HFF-Myc (cell line): ENCODE data around the gene GOLGA6A.
"Not testable (repeated sequence)": the region's sequence is repeated elsewhere in the genome, so short reads cannot be mapped to it uniquely, and the experiment has no call there.

ENCODE experiments used
- DNase-seq: peaks from one replicate; pipeline ENCODE4 v3.0.0-alpha.2; 2011; ENCODE audit warnings: low read depth; ENCODE audit errors: extremely low read depth
- H3K4me3 ChIP-seq: replicated peaks from 2 replicates; pipeline ENCODE4 v1.5.1; 2011; ENCODE audit warnings: low read depth, mild to moderate bottlenecking, control low read depth, low read length
- CTCF ChIP-seq: IDR thresholded peaks from 2 replicates; pipeline ENCODE4 v1.5.1; 2012; ENCODE audit warnings: mild to moderate bottlenecking, low read depth, low read length, control low read depth; ENCODE audit errors: missing control alignments

GOLGA6A gene

GRCh38 chr15:74075781-74076180, 6.6 kb downstream of the GOLGA6A start:
- not testable (repeated sequence) for DNase-seq, H3K4me3 ChIP-seq

- DNase-seq, H3K4me3 ChIP-seq: not testable (repeated sequence)
Measured at GRCh38 chr15:74072614-74073337, 9.6 kb downstream of the GOLGA6A start.

GRCh38 chr15:74072132-74072531, 10.2 kb downstream of the GOLGA6A start:
- not testable (repeated sequence) for DNase-seq, H3K4me3 ChIP-seq

- not testable (repeated sequence) for DNase-seq, H3K4me3 ChIP-seq
Measured at GRCh38 chr15:74071645-74072044, 10.7 kb downstream of the GOLGA6A start.

GRCh38 chr15:74065684-74066411, 16.5 kb downstream of the GOLGA6A start:
- H3K4me3 ChIP-seq, DNase-seq: not testable (repeated sequence)
- peak; percentile 36 for TF ChIP-seq CTCF

GRCh38 chr15:74064822-74065221, 17.5 kb downstream of the GOLGA6A start:
- not testable (repeated sequence) for DNase-seq, H3K4me3 ChIP-seq

- H3K4me3 ChIP-seq, DNase-seq: not testable (repeated sequence)
Measured at GRCh38 chr15:74064183-74064582, 18.2 kb downstream of the GOLGA6A start.

GRCh38 chr15:74063425-74064146, 18.8 kb downstream of the GOLGA6A start:
- DNase-seq, H3K4me3 ChIP-seq: not testable (repeated sequence)

- DNase-seq: no peak
- no peak overlapping the region for H3K4me3 ChIP-seq
- TF ChIP-seq CTCF: no peak
Measured at GRCh38 chr15:74062671-74063070, 19.7 kb downstream of the GOLGA6A start.

GRCh38 chr15:74062236-74062635, 20.1 kb downstream of the GOLGA6A start:
- H3K4me3 ChIP-seq: no peak overlapping the region
- no peak for DNase-seq
- TF ChIP-seq CTCF: no peak
